MCF 10A (cell line): ENCODE data around the gene SNX33. TPM values are rescaled to one million over a fixed set of nuclear protein-coding genes. Genes with fewer than 3 reads are reported as not detected.

Experiments used
- total RNA-seq: library from RNA; stranded (reverse); gene quantifications from 2 replicates; pipeline ENCODE4 v1.2.3, GENCODE V29; 2022

SNX33 gene
- total RNA-seq, 1 experiment from 2014 or later: 15.2 TPM

Other genes starting within 250 kb of the SNX33 start
- 32.5 and 45.5 TPM in 2 replicates for gene SIN3A, start 196.2 kb upstream of the SNX33 start, total RNA-seq
- gene PTPN9, start 68.6 kb upstream of the SNX33 start, total RNA-seq: 31.6 and 33.0 TPM in 2 replicates
- gene SNUPN, start 22.2 kb upstream of the SNX33 start, total RNA-seq: 23.9 and 28.9 TPM in 2 replicates
- gene IMP3, start 7.7 kb upstream of the SNX33 start, total RNA-seq: 45.8 and 58.0 TPM in 2 replicates
- 0.05 and 0.21 TPM in 2 replicates for gene CSPG4, start 64.9 kb downstream of the SNX33 start, total RNA-seq
- gene UBE2Q2, start 195.5 kb downstream of the SNX33 start, total RNA-seq: 28.3 and 36.4 TPM in 2 replicates